HFFc6 (cell line): ENCODE results near the gene PML. TPM values are rescaled to one million over a fixed set of nuclear protein-coding genes. Genes with fewer than 3 reads are reported as not detected.

ENCODE experiments used
- DNase-seq: peaks from one replicate; pipeline ENCODE4 v3.0.0-alpha.2; 2018
- H3K27ac Mint-ChIP-seq: 2 replicates; pipeline ENCODE4 v1.8.0; 2020; ENCODE audit warnings: mild to moderate bottlenecking, mixed read lengths
- H3K27me3 Mint-ChIP-seq: 2 replicates; pipeline ENCODE4 v1.8.0; 2021; ENCODE audit warnings: mild to moderate bottlenecking, moderate library complexity, mixed read lengths; ENCODE audit not compliant: insufficient read depth
- H3K36me3 Mint-ChIP-seq: 2 replicates; pipeline ENCODE4 v1.8.0; 2021; ENCODE audit warnings: low read depth, mixed read lengths
- H3K4me1 Mint-ChIP-seq: 2 replicates; pipeline ENCODE4 v1.8.0; 2020; ENCODE audit warnings: low read depth, mixed read lengths
- H3K4me3 Mint-ChIP-seq: 2 replicates; pipeline ENCODE4 v1.8.0; 2020; ENCODE audit warnings: mild to moderate bottlenecking, moderate library complexity, mixed read lengths
- H3K9me3 Mint-ChIP-seq: 2 replicates; pipeline ENCODE4 v1.8.0; 2020; ENCODE audit warnings: mild to moderate bottlenecking, mixed read lengths
- long read RNA-seq: library from polyadenylated mRNA; unstranded; transcript quantifications from one replicate; pipeline ENCODE4 v2.0.0, GENCODE V29; 2019
- total RNA-seq, 6 experiments: library from RNA; stranded (reverse); fragmentation: NEBNext Ultra II Directional; extraction: Animal tissue kit (Norgen Biotek cat#: 25700); gene quantifications; 2 replicates in 1 of 6; 3 replicates in 5 of 6; pipeline ENCODE4 v1.2.3, GENCODE V29; 2021
- TF ChIP-seq, protein P1 (sequence below): fragments of 200-600 bp; sonication (generic); IDR thresholded peaks from 2 replicates; pipeline ENCODE4 v1.5.0; 2021; ENCODE audit warnings: antibody characterized with exemption, mild to moderate bottlenecking

Gene PML, protein sequence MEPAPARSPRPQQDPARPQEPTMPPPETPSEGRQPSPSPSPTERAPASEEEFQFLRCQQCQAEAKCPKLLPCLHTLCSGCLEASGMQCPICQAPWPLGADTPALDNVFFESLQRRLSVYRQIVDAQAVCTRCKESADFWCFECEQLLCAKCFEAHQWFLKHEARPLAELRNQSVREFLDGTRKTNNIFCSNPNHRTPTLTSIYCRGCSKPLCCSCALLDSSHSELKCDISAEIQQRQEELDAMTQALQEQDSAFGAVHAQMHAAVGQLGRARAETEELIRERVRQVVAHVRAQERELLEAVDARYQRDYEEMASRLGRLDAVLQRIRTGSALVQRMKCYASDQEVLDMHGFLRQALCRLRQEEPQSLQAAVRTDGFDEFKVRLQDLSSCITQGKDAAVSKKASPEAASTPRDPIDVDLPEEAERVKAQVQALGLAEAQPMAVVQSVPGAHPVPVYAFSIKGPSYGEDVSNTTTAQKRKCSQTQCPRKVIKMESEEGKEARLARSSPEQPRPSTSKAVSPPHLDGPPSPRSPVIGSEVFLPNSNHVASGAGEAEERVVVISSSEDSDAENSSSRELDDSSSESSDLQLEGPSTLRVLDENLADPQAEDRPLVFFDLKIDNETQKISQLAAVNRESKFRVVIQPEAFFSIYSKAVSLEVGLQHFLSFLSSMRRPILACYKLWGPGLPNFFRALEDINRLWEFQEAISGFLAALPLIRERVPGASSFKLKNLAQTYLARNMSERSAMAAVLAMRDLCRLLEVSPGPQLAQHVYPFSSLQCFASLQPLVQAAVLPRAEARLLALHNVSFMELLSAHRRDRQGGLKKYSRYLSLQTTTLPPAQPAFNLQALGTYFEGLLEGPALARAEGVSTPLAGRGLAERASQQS
- 10 to 100 TPM; 45.2 to 51.8 (median 47.5) TPM for total RNA-seq
- long read RNA-seq, partial matches to known transcripts = 5 of 21 reads
- long read RNA-seq, other reads (novel, unspliced or antisense) = 9 of 21 reads

DNA sequence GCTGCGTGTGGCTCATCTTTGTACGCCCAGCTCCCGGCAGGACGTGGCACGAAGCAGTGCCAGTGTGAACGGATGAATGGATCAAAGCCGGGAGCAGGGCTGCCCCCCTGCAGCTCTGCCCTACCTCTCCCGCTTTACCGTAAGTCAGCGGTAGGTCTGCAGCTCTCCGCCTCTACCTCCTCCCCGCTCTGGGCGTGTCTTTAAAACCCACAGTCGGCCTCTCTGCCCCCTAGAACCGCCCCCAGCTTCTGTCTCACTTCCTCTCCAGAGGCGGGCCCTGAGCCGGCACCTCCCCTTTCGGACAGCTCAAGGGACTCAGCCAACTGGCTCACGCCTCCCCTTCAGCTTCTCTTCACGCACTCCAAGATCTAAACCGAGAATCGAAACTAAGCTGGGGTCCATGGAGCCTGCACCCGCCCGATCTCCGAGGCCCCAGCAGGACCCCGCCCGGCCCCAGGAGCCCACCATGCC, at the start of gene PML:
Gene PML (plus strand): TSS at position 304 of the 471 bp plus-strand sequence. CDS start 97 bp downstream, at position 401.
- TF ChIP-seq, protein P1, sequence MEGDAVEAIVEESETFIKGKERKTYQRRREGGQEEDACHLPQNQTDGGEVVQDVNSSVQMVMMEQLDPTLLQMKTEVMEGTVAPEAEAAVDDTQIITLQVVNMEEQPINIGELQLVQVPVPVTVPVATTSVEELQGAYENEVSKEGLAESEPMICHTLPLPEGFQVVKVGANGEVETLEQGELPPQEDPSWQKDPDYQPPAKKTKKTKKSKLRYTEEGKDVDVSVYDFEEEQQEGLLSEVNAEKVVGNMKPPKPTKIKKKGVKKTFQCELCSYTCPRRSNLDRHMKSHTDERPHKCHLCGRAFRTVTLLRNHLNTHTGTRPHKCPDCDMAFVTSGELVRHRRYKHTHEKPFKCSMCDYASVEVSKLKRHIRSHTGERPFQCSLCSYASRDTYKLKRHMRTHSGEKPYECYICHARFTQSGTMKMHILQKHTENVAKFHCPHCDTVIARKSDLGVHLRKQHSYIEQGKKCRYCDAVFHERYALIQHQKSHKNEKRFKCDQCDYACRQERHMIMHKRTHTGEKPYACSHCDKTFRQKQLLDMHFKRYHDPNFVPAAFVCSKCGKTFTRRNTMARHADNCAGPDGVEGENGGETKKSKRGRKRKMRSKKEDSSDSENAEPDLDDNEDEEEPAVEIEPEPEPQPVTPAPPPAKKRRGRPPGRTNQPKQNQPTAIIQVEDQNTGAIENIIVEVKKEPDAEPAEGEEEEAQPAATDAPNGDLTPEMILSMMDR = no peak
- Mint-ChIP-seq H3K4me3 (peak within 1 kb of the TSS; percentile 98), H3K27ac (peak within 1 kb of the TSS; percentile 82), H3K36me3 (peaks cover 13% of the 10 kb centered on the region), H3K27me3 (no peaks in the 10 kb centered on the region), H3K9me3 (no peaks in the 10 kb centered on the region), H3K4me1 (peaks cover 64% of the 10 kb centered on the region)
- DNase-seq = peak; percentile 93

DNA sequence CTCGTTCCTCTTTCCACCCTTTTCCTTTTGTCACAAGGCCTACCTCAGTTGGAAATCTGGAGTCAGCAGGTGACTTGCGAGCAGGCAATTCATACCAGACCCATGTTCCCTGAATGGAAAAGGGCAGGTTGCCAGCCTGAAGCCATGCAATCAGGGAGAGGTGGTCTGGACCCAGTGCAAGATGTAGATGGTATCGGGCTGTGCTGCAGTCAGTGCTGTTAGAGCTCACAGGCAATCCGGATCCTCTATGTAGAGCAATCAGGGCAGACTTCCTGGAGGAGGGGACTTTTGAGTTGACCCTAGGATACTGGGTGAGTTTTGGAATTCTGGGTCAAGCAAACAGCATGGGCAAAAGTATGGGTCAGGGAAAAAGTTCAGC, 49.4 kb upstream of the PML start:
- Mint-ChIP-seq H3K4me3 (no peak overlapping the region), H3K36me3 (peaks cover 41% of the 10 kb centered on the region), H3K9me3 (no peaks in the 10 kb centered on the region), H3K27me3 (peaks cover 3% of the 10 kb centered on the region), H3K4me1 (peaks cover 46% of the 10 kb centered on the region), H3K27ac (no peak overlapping the region)
- DNase-seq = no peak
- TF ChIP-seq, protein P1 = no peak

DNA sequence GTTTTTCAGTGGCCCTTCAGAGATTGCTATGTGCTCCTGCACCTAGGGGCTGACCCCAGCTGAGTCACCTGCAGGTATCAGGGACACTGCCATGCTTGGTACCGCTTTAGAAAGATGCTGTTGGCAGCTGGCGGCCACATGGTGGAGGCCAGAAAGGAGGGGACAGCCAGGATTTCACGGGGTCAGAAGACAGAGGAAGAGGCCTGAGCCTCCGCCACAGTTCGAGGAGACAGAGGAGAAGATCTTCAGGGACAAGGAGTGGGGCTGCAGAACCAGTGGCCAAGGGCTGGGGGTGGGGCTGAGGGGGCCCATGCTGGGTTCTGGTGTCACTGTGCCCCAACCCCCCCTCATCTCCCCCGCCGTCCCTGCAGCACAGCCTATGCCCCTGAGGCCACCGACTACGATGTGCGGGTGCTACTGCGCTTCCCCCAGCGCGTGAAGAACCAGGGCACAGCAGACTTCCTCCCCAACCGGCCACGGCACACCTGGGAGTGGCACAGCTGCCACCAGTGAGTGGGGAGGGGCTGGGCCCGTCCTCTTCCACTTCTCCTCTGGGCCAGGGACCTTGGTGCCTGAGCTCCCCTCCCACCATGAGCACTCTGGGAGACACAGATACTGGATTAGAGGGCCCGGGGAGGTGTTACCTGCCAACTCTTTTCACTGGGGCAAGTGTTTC, 48.3 kb upstream of the PML start:
- no peaks in the 10 kb centered on the region for H3K9me3 Mint-ChIP-seq

DNA sequence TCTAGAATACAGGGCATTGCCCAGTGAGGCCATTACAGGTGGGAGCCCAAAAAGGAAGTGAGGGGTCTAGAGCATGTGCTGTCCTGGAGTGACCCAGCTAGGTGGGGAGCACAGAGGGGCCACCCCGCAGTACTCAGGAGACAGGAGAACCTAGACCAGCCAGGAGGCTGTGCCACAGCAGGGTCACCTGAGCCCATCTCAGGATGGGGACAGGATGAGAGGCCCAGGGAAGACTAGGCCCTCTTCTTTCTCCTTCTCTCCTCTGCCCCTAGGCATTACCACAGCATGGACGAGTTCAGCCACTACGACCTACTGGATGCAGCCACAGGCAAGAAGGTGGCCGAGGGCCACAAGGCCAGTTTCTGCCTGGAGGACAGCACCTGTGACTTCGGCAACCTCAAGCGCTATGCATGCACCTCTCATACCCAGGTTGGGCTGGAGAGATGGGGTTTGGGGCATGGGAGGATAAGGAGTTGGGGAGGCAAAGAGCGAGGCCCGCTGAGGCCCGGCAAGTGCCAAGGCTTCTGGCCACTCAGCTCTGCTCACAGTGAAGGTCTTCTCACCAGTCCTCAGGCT, 47.6 kb upstream of the PML start:
- H3K36me3 Mint-ChIP-seq = peaks cover 45% of the 10 kb centered on the region

More for the DNA sequence above, 48.3 kb upstream of the PML start:
- H3K36me3 Mint-ChIP-seq = peaks cover 42% of the 10 kb centered on the region
- no peak for DNase-seq
- H3K27me3 Mint-ChIP-seq = peaks cover 4% of the 10 kb centered on the region
- TF ChIP-seq, protein P1 = no peak
- peaks cover 46% of the 10 kb centered on the region for H3K4me1 Mint-ChIP-seq
- H3K4me3 Mint-ChIP-seq = no peak overlapping the region
- no peak overlapping the region for H3K27ac Mint-ChIP-seq

More for the DNA sequence above, 47.6 kb upstream of the PML start:
- TF ChIP-seq, protein P1 = no peak
- Mint-ChIP-seq H3K4me3 (no peak overlapping the region), H3K27ac (no peak overlapping the region; the same call in 1 of the 2 replicates), H3K9me3 (no peaks in the 10 kb centered on the region), H3K27me3 (peaks cover 5% of the 10 kb centered on the region), H3K4me1 (peaks cover 46% of the 10 kb centered on the region)
- DNase-seq = no peak
